OCI-LY7 (cell line): Measurements from ENCODE around the gene ADAMTS17.

ENCODE experiments used
- CTCF ChIP-seq: fragments of 200-600 bp; sonication (generic); conservative IDR thresholded peaks from 2 replicates; pipeline ENCODE4 v1.5.1; 2014; ENCODE audit warnings: mild to moderate bottlenecking, antibody characterized with exemption, low read length, moderate library complexity, mixed read lengths
- EZH2phosphoT487 ChIP-seq: fragments of 200-600 bp; sonication (generic); IDR thresholded peaks from 2 replicates; pipeline ENCODE4 v1.6.1; 2018; ENCODE audit warnings: low read depth, borderline replicate concordance, mild to moderate bottlenecking, mixed run types, antibody characterized with exemption, low read length, moderate library complexity, mixed read lengths

GRCh38 chr15:100202309-100202960 lies 139.3 kb downstream of the ADAMTS17 start:
- no peak for TF ChIP-seq CTCF
- TF ChIP-seq EZH2phosphoT487 = no peak
